Right cardiac atrium (tissue), 5 donors: ENCODE measurements around the gene EFCAB7. TPM values are rescaled to one million over a fixed set of nuclear protein-coding genes. Genes with fewer than 3 reads are reported as not detected.
A peak's percentile ranks its signal among the peaks of the same experiment; 100 is the strongest.
"Not testable (repeated sequence)": the region's sequence is repeated elsewhere in the genome, so short reads cannot be mapped to it uniquely, and the experiment has no call there.

Experiments
- ATAC-seq, 2 donors: fragments of 200-7000 bp; cut with Tn5 transposase; one replicate each; pipeline versions ENCODE4 v1.8.0 to v1.9.1; 2020; ENCODE audit warnings: moderate library complexity in 2 of 2, mild to moderate bottlenecking in 1 of 2
- DNase-seq, 3 donors: peaks; one replicate each; pipeline ENCODE4 v3.0.0-alpha.2; 2020
- H3K27ac ChIP-seq: one replicate; pipeline ENCODE4 v1.5.1; 2013; ENCODE audit warnings: mild to moderate bottlenecking, low read length, control low read depth, moderate library complexity
- H3K27me3 ChIP-seq: one replicate; pipeline ENCODE4 v1.6.1; 2013; ENCODE audit not compliant: control insufficient read depth, insufficient read depth
- H3K4me1 ChIP-seq: one replicate; pipeline ENCODE4 v1.6.1; 2013; ENCODE audit warnings: low read length; ENCODE audit not compliant: control insufficient read depth, insufficient read depth
- H3K4me3 ChIP-seq: one replicate; pipeline ENCODE4 v1.5.1; 2013; ENCODE audit warnings: low read length, control low read depth
- H3K9me3 ChIP-seq: one replicate; pipeline ENCODE4 v1.6.1; 2013; ENCODE audit warnings: low read length; ENCODE audit not compliant: control insufficient read depth
- WGBS: extraction: QIAGEN DNeasy Blood & Tissue Kit; methylation state at CpG from one replicate; pipeline ENCODE4 v1.1.7; 2013; 5-methylcytosine and 5-hydroxymethylcytosine counted together
- intact Hi-C, 4 donors: fragments of 100-400 bp; cut with DNase I; formaldehyde crosslinking; loops; one replicate each; pipeline versions ENCODE4 v1.11.0 to v1.14.0; 2022 to 2023
- polyA plus RNA-seq: library from polyadenylated mRNA; stranded (reverse); fragments of 200-250 nt; gene quantifications from one replicate; pipeline ENCODE4 v1.2.3, GENCODE V29; 2013
- total RNA-seq, 4 donors: library from RNA; stranded (reverse); fragmentation: NEBNext Ultra II Directional; extraction: Animal tissue kit (Norgen Biotek cat#: 25700); gene quantifications; one replicate each; pipeline ENCODE4 v1.2.1, GENCODE V29; 2021
- donor health status: healthy with polysubstance abuse.
- donor health status: DM: no; HTN: yes; CAD: no.
- donor health status: DM: no; HTN: no; CAD: no.
- donor health status: DM: no; HTN: yes; CAD: no; lungs with severe emphysema.
- donor health status: DM: yes; HTN: yes; CAD: no.

EFCAB7 gene
- total and polyA plus RNA-seq, 5 donors, result 6.4 to 16.7 (median 11.0) TPM

DNA sequence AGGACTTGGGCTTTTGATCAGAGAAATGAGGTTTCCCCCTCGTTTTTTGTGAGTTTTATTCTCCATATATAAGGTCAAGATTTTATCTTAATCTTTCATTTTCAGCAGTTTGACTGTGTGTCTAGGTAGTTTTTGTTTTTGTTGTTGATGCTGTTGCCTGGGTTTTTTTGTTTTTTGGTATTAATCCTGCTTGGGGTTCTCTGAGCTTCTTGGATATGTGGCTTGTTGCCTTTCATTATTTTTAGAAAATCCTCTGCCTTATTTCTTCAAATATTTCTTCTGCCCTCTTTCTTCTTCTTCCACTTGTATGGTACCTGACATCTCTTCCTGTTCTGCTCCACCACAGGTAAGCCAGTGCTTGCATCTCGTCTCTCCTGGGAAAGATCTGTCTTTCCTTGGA lies 25.0 kb downstream of the EFCAB7 start:
- intact Hi-C loops, result no loop called here
- H3K27ac ChIP-seq, result no peak overlapping the region
- no peaks in the 10 kb centered on the region for H3K4me1 ChIP-seq
- ATAC-seq, result no peak
- no peak overlapping the region for H3K4me3 ChIP-seq
- no peaks in the 10 kb centered on the region for H3K9me3 ChIP-seq
- 94% methylated on average over 2 of the region's 2 CpGs for WGBS
- H3K27me3 ChIP-seq, result no peaks in the 10 kb centered on the region
- no peak for DNase-seq

DNA sequence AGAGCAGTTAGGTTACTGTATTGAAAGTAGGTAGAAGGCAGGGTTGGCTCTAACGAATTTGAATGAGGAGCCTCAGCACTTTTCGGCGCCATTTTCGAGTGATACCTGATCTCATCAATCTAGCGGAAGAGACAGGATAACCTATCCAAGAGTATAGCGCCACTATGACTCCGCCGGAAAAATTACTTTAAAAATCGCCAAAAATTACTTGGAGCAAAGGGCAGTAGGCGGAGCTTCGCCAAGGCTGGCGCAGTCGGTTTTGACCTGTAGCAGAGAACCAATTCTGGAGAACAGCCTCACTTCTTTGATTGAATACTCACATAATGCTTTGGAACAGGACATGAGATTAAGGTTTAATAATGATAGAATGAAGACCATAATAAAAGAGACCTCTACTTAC lies 25.6 kb downstream of the EFCAB7 start:
- 94% methylated on average over 13 of the region's 13 CpGs for WGBS

DNA sequence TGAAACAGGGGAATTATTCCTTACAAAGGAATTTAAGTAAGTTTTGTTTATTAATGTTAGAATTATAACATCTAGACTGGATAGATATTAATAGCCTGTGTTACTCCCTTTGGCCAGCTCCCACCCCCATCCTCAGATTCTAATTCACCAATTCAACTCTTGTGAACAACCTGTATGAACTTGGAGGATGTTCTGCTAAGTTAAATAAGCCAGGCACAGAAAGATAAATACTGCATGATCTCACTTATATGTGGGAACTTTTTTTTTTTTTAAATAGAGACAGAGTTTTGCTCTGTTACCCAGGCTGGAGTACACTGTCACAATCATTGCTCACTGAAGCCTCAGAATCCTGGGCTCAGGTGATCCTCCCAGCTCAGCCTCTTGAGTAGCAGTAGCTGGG lies 32.2 kb downstream of the EFCAB7 start:
- ATAC-seq, result no peak
- Histone ChIP-seq H3K4me1 (no peaks in the 10 kb centered on the region), H3K9me3 (no peaks in the 10 kb centered on the region), H3K27ac (no peak overlapping the region), H3K4me3 (no peak overlapping the region), H3K27me3 (no peaks in the 10 kb centered on the region)
- intact Hi-C loops, result no loop called here
- DNase-seq, result no peak

More for the DNA sequence above, 25.6 kb downstream of the EFCAB7 start:
- Histone ChIP-seq H3K4me3 (no peak overlapping the region), H3K4me1 (no peaks in the 10 kb centered on the region), H3K27ac (no peak overlapping the region), H3K9me3 (no peaks in the 10 kb centered on the region), H3K27me3 (no peaks in the 10 kb centered on the region)
- intact Hi-C loops, result no loop called here
- ATAC-seq (no peak), DNase-seq (no peak)

DNA sequence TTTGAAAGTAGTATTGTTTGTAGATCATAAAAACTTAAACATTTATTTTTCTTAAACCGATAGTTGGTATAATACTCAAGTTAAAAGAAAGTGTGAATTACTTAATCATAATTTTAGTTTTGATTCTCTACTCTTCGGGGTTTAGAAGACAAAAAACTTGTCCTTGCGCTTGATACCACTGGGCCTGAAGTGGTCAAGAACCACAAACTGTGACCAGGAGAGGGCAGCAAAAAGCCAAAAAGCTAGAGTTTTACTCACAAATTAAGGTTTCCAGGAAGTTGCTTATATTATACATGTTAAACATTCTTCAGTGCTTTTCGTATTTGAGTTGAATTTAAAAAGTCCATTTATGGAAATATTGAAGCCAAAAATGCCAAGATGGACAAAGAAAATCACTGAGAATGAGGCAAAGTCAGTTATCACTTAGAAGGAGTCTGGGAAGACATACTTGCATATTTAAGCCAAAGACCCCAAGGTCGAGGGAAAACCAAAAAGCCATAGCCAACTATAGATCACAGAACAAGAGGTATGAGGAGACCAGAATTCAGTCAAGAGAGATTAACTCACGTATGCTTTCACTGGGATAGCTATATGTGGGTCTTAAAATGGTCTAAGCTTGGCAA lies 34.2 kb downstream of the EFCAB7 start:
- DNase-seq (no peak), ATAC-seq (no peak)
- no peak overlapping the region for H3K27ac ChIP-seq
- H3K27me3 ChIP-seq, result no peaks in the 10 kb centered on the region
- 74% methylated on average over 6 of the region's 6 CpGs for WGBS
- H3K9me3 ChIP-seq, result no peaks in the 10 kb centered on the region
- H3K4me1 ChIP-seq, result no peaks in the 10 kb centered on the region
- intact Hi-C loops, result no loop called here
- no peak overlapping the region for H3K4me3 ChIP-seq

DNA sequence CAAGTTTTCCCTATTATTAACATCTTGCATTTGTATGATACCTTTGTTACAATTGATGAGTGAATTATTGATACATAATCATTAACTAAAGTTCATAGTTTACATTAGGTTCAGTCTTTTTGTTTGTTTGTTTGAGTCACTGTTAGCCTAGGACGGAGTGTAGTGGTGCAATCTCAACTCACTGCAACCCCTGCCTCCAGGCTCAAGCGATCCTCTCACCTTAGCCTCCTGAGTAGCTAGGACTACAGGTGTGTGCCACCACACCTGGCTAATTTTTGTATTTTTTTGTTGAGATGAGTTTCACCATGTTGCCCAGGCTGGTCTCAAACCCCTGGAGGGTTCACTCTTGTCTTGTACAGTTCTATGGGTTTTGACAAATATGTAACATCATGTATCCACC lies 36.0 kb downstream of the EFCAB7 start:
- Histone ChIP-seq H3K4me1 (no peaks in the 10 kb centered on the region), H3K27ac (no peak overlapping the region), H3K27me3 (no peaks in the 10 kb centered on the region), H3K4me3 (no peak overlapping the region), H3K9me3 (no peaks in the 10 kb centered on the region)
- WGBS, result 98% methylated on average over 2 of the region's 2 CpGs
- intact Hi-C loops, result no loop called here
- DNase-seq (no peak), ATAC-seq (no peak)

DNA sequence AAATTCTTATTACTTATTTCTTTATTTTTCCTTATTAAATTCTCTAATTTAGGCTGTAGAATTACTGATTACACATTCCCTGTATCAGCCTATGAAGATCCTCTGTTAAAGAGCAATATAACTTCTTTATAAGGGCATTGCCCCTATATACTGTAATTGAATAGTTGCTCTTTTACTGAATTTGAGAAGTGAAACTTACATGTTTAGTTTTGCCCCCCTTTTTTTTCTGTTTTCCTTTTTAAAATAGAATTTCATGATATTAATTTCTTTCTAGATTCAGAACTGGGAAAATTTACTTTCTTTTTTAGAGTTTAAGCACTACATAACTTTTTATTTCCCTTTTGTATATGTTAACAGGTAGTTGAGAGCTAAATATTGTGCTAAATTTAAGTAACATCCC lies 40.4 kb downstream of the EFCAB7 start:
- Histone ChIP-seq H3K27me3 (no peaks in the 10 kb centered on the region), H3K4me1 (no peaks in the 10 kb centered on the region), H3K9me3 (no peaks in the 10 kb centered on the region), H3K27ac (no peak overlapping the region), H3K4me3 (no peak overlapping the region)
- ATAC-seq (no peak), DNase-seq (no peak)
- intact Hi-C loops, result no loop called here

DNA sequence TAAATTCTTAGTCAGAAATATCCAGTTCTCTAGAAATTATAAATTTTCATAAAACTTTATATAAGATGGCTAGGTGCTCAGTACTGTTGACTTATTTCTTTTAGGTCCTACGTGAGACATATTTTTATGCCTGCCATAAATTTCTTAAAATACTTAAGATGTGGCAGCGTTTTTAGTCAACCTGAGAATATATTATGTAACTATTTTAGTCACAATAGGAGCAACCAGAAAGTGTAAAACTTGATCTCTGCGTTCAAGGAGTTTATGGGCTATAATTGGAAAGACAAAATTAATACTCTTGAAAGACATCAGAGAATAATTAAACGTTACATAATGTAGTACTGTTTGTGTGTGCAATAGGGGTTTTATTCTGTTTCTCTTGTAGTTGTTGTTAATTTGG lies 45.7 kb downstream of the EFCAB7 start:
- Histone ChIP-seq H3K4me3 (no peak overlapping the region), H3K4me1 (no peaks in the 10 kb centered on the region), H3K27ac (no peak overlapping the region), H3K27me3 (no peaks in the 10 kb centered on the region), H3K9me3 (no peaks in the 10 kb centered on the region)
- intact Hi-C loops, result no loop called here
- 90% methylated on average over 4 of the region's 4 CpGs for WGBS
- ATAC-seq (no peak), DNase-seq (no peak)

DNA sequence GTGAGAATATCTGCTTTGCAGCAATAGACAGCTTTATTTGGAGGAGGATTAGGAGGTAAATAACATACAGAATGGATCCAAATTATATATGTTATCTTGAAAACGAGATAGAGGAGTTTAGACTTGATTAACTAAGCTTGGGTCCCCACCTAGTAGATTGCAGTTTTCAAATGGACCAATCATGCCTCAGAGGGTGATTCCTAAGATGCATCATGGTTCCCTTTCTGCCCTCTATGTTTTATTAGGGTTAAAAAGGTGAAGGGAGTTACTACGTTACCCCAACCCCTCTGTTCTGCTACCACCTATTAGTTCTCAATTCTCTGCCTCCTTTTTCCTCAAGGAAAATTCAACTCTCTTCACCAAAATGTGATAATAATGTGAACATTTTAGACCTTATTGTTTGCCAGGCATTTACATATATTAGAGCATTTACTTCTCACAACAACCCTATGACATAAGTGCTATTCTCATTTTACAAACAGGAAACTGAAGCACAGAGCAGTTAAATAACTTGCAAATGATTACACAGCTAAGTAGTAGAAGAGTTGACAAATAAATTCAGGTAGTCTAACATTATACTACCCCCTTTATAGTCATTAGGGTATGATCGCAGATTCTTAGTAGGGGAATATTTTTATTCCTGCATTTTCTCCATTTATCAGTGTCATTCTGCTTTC lies 46.5 kb downstream of the EFCAB7 start:
- intact Hi-C loops, result no loop called here
- WGBS, result 87% methylated on average over 3 of the region's 3 CpGs
- no peak overlapping the region for H3K27ac ChIP-seq

DNA sequence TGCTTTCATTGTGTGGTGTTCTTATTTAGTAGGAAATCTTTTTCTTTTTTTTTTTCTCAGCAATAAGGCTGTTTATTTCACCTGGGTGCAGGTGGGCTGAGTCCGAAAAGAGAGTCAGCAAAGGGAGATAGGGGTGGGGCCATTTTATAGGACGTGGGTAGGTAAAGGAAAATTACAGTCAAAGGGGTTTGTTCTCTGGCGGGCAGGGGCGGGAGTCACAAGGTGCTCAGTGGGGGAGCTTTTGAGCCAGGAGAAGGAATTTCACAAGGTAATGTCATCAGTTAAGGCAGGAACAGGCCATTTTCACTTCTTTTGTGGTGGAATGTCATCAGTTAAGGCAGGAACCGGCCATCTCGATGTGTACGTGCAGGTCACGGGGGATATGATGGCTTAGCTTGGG lies 49.4 kb downstream of the EFCAB7 start:
- DNase-seq, H3K4me3 ChIP-seq, H3K27me3 ChIP-seq, ATAC-seq, H3K9me3 ChIP-seq, intact Hi-C loops, H3K4me1 ChIP-seq, H3K27ac ChIP-seq: not testable (repeated sequence)
- 93% methylated on average over 8 of the region's 8 CpGs for WGBS

More for the DNA sequence above, 46.5 kb downstream of the EFCAB7 start:
- ATAC-seq (no peak), DNase-seq (no peak)
- Histone ChIP-seq H3K9me3 (no peaks in the 10 kb centered on the region), H3K4me1 (no peaks in the 10 kb centered on the region), H3K27me3 (no peaks in the 10 kb centered on the region), H3K4me3 (no peak overlapping the region)

DNA sequence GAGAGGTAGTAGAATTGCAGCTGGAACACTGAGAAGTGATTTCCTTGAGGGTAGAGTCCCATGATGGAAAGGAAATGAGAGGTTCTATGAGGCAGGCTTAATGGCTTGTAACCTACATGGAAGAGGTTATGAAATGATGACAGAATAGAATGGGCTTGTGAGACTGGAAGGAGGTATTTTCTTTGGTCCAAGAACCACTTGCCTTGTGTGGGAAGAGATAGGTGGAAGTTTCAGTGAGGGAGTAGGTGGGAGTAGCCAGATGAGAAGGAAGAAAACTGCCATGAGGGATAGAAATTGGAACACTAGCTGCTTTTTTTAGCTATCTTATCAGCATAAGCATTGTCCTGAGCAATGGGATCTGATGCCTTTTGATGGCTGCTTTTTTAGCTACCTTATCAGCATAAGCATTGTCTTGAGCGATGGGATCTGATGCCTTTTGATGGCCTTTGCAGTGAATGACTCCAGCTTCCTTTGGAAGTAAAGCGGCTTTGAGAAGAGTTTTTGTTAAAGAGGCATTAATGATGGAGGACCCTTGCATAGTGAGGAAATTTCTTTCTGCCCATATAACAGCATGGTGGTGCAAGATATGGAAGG lies 51.0 kb downstream of the EFCAB7 start:
- intact Hi-C loops, H3K4me3 ChIP-seq, DNase-seq, ATAC-seq, H3K9me3 ChIP-seq, H3K4me1 ChIP-seq, H3K27ac ChIP-seq, H3K27me3 ChIP-seq: not testable (repeated sequence)
- 57% methylated on average over 2 of the region's 2 CpGs for WGBS

DNA sequence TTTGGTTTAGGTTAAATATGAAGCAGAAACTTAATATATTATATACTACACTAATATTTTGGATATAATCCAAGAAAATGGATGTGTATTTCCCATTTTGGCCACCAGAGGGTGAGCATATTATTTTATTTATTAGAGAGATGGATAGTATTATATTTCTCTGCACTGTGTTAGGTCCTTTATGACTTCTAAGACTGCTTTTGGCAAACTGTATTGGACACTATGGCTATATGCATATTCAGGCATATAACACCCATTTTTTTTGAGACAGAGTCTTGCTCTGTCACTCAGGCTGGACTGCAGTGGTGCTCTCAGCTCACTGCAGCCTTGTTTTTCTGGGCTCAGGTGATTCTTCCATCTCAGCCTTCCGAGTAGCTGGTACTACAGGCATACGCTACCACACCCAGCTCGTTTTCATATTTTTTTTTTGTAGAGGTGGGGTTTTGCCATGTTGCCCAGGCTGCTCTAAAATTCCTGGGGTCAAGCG lies 52.1 kb downstream of the EFCAB7 start:
- H3K9me3 ChIP-seq, result no peaks in the 10 kb centered on the region
- no peak for DNase-seq
- intact Hi-C loops, result no loop called here
- no peak overlapping the region for H3K4me3 ChIP-seq
- H3K27me3 ChIP-seq, result no peaks in the 10 kb centered on the region
- no peaks in the 10 kb centered on the region for H3K4me1 ChIP-seq
- ATAC-seq, result peak; percentile 16 to 51
- 69% methylated on average over 4 of the region's 4 CpGs for WGBS
- no peak overlapping the region for H3K27ac ChIP-seq
